Progenitor cell of endocrine pancreas (in vitro differentiated cells): ENCODE results near the gene ATP6V1F. TPM values are rescaled to one million over a fixed set of nuclear protein-coding genes. Genes with fewer than 3 reads are reported as not detected.

Experiments used
- DNase-seq: peaks from one replicate; pipeline ENCODE4 v3.0.0; 2021; ENCODE audit warnings: low spot score; ENCODE audit not compliant: unreplicated experiment
- H3K27ac Mint-ChIP-seq: 2 replicates; pipeline ENCODE4 v1.8.0; 2021; ENCODE audit warnings: mild to moderate bottlenecking, moderate library complexity, mixed read lengths
- H3K27me3 Mint-ChIP-seq: 2 replicates; pipeline ENCODE4 v1.8.0; 2021; ENCODE audit warnings: mixed read lengths
- H3K36me3 Mint-ChIP-seq: 2 replicates; pipeline ENCODE4 v1.8.0; 2022; ENCODE audit warnings: mixed read lengths; ENCODE audit not compliant: insufficient read depth
- H3K4me1 Mint-ChIP-seq: 2 replicates; pipeline ENCODE4 v1.8.0; 2021; ENCODE audit warnings: low read depth, mixed read lengths
- H3K4me3 Mint-ChIP-seq: 2 replicates; pipeline ENCODE4 v1.8.0; 2021; ENCODE audit warnings: low read depth, mild to moderate bottlenecking, moderate library complexity, mixed read lengths
- H3K9me3 Mint-ChIP-seq: 2 replicates; pipeline ENCODE4 v1.8.0; 2021; ENCODE audit warnings: low read depth, mixed read lengths
- total RNA-seq: library from RNA; stranded (reverse); gene quantifications from 2 replicates; pipeline ENCODE4 v1.2.1, GENCODE V29; 2021
- TF ChIP-seq, protein P1 (sequence below): fragments of 200-600 bp; sonication (generic); IDR thresholded peaks from one replicate; pipeline ENCODE4 v1.5.0; 2021; ENCODE audit warnings: antibody characterized with exemption, mild to moderate bottlenecking; ENCODE audit not compliant: unreplicated experiment

ATP6V1F gene
- total RNA-seq, 1 donor from 2014 or later, result 119 TPM

DNA sequence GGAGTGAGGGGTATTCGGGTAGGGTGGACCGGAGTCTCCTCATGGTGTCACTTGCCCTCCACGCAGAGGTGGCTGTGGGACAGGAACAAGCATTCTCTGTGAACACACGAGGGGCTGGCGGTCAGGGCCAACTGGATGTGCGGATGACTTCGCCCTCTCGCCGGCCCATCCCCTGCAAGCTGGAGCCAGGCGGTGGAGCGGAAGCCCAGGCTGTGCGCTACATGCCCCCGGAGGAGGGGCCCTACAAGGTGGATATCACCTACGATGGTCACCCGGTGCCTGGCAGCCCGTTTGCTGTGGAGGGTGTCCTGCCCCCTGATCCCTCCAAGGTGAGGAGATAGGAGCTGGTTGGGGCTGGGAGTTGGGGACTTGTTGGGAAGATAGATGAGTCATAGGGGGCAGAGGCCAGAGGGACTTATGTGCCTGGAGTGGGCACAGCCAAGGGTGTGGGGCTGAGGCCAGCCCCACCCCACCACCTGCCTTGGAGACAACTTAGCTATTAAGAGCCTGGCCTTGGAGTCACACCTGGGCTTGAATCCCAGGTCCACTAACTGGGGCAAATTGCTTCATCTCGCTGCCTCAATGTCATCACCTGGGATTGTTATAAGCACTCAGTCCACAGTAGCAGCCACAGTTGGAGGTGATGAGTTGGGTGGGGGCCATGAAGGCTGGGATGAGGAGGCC is 18.6 kb upstream of the ATP6V1F start:
- Mint-ChIP-seq H3K36me3 (no peaks in the 10 kb centered on the region), H3K4me1 (no peaks in the 10 kb centered on the region), H3K27ac (no peak overlapping the region), H3K27me3 (no peaks in the 10 kb centered on the region), H3K4me3 (no peak overlapping the region), H3K9me3 (no peaks in the 10 kb centered on the region)
- DNase-seq, result no peak
- TF ChIP-seq, protein P1, sequence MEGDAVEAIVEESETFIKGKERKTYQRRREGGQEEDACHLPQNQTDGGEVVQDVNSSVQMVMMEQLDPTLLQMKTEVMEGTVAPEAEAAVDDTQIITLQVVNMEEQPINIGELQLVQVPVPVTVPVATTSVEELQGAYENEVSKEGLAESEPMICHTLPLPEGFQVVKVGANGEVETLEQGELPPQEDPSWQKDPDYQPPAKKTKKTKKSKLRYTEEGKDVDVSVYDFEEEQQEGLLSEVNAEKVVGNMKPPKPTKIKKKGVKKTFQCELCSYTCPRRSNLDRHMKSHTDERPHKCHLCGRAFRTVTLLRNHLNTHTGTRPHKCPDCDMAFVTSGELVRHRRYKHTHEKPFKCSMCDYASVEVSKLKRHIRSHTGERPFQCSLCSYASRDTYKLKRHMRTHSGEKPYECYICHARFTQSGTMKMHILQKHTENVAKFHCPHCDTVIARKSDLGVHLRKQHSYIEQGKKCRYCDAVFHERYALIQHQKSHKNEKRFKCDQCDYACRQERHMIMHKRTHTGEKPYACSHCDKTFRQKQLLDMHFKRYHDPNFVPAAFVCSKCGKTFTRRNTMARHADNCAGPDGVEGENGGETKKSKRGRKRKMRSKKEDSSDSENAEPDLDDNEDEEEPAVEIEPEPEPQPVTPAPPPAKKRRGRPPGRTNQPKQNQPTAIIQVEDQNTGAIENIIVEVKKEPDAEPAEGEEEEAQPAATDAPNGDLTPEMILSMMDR, result no peak

DNA sequence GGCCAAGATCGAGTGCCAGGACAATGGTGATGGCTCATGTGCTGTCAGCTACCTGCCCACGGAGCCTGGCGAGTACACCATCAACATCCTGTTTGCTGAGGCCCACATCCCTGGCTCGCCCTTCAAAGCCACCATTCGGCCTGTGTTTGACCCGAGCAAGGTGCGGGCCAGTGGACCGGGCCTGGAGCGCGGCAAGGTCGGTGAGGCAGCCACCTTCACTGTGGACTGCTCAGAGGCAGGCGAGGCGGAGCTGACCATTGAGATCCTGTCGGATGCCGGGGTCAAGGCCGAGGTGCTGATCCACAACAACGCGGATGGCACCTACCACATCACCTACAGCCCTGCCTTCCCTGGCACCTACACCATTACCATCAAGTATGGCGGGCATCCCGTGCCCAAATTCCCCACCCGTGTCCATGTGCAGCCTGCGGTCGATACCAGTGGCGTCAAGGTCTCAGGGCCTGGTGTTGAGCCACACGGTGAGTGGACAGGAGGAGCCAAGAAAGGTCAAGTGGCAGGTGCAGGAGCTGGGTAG is 17.8 kb upstream of the ATP6V1F start:
- no peak overlapping the region for H3K27ac Mint-ChIP-seq
- DNase-seq, result no peak
- no peaks in the 10 kb centered on the region for H3K36me3 Mint-ChIP-seq
- no peaks in the 10 kb centered on the region for H3K27me3 Mint-ChIP-seq
- no peak overlapping the region for H3K4me3 Mint-ChIP-seq
- H3K9me3 Mint-ChIP-seq, result no peaks in the 10 kb centered on the region
- H3K4me1 Mint-ChIP-seq, result no peaks in the 10 kb centered on the region
- TF ChIP-seq, protein P1, result no peak

DNA sequence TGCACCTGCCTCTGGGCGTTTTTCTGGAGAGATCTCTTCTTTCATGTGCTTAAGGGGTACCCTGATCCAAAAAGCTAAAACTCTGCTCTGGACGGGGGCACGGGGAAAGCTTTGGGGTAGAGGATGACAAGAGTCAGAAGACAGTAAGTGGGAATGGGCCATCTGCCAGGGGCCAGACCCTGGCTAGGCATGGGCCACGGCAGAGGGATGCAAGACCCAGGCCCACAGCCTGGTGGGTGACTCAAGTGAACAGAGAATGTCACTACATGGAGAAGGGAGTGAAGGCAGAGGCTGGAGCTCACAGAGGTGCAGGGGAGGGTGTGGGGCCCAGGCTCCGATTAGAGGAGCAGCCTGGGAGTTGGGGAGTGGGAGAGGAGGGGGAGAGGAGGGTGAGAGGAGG is 17.2 kb upstream of the ATP6V1F start:
- no peak for DNase-seq
- Mint-ChIP-seq H3K9me3 (no peaks in the 10 kb centered on the region), H3K27me3 (peaks cover 2% of the 10 kb centered on the region), H3K4me1 (no peaks in the 10 kb centered on the region), H3K4me3 (no peak overlapping the region), H3K27ac (no peak overlapping the region), H3K36me3 (no peaks in the 10 kb centered on the region)
- TF ChIP-seq, protein P1, result no peak

DNA sequence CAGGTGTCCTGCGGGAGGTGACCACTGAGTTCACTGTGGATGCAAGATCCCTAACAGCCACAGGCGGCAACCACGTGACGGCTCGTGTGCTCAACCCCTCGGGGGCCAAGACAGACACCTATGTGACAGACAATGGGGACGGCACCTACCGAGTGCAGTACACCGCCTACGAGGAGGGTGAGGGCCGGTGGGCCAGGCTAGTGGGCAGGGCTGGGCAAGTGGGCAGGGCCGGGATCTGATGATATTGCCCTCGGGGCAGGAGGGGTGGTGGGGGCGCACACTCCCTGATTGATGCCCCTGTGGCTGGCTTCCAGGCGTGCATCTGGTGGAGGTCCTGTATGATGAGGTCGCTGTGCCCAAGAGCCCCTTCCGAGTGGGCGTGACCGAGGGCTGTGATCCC is 16.7 kb upstream of the ATP6V1F start:
- no peaks in the 10 kb centered on the region for H3K36me3 Mint-ChIP-seq
- peaks cover 2% of the 10 kb centered on the region for H3K27me3 Mint-ChIP-seq
- H3K4me1 Mint-ChIP-seq, result no peaks in the 10 kb centered on the region
- DNase-seq, result no peak
- no peak overlapping the region for H3K4me3 Mint-ChIP-seq
- no peak overlapping the region for H3K27ac Mint-ChIP-seq
- TF ChIP-seq, protein P1, result no peak
- no peaks in the 10 kb centered on the region for H3K9me3 Mint-ChIP-seq

DNA sequence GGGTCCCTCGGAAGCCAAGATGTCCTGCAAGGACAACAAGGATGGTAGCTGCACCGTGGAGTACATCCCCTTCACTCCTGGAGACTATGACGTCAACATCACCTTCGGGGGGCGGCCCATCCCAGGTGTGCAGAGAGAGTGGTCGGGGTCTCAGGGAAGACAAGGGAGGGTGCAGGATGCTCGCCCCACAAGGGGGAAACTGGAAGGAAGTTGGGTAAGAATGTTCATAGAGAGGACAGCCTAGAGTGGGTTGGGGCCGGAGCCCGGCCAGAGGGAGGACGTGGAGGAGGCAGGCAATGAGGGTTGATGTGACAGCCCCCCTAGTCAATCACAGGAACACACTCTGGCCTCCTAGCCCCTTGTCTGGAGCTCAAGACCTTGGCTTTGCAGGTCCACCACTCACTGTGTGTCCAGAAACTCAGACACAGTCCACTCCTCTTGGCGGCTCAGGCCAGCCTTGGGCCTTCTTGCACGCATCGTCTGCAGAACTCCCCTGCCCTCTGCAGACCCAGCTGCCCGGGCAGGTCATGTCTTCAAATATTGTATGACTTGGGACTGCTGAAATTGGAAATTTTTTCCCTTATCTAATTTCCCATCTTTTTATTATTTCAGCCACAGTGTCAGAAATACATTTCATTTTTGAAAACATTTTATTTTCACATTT is 15.7 kb upstream of the ATP6V1F start:
- H3K27me3 Mint-ChIP-seq, result peaks cover 2% of the 10 kb centered on the region
- H3K27ac Mint-ChIP-seq, result no peak overlapping the region
- no peak overlapping the region for H3K4me3 Mint-ChIP-seq
- H3K36me3 Mint-ChIP-seq, result no peaks in the 10 kb centered on the region
- DNase-seq, result no peak
- H3K4me1 Mint-ChIP-seq, result no peaks in the 10 kb centered on the region
- no peaks in the 10 kb centered on the region for H3K9me3 Mint-ChIP-seq
- TF ChIP-seq, protein P1, result no peak
